Activated gamma-delta T cell treated with Interleukin-2 at 50 U/mL for 16 hours (primary cell): ENCODE measurements around the gene CEP78.

Experiments used
- DNase-seq: peaks from one replicate; pipeline ENCODE4 v3.0.0-alpha.2; 2020

CEP78 gene

GRCh38 chr9:78288214-78288892, 52.5 kb downstream of the CEP78 start:
- DNase-seq: no peak

- no peak for DNase-seq
These were observed 53.6 kb downstream of the CEP78 start for GRCh38 chr9:78289474-78289873.

DNA sequence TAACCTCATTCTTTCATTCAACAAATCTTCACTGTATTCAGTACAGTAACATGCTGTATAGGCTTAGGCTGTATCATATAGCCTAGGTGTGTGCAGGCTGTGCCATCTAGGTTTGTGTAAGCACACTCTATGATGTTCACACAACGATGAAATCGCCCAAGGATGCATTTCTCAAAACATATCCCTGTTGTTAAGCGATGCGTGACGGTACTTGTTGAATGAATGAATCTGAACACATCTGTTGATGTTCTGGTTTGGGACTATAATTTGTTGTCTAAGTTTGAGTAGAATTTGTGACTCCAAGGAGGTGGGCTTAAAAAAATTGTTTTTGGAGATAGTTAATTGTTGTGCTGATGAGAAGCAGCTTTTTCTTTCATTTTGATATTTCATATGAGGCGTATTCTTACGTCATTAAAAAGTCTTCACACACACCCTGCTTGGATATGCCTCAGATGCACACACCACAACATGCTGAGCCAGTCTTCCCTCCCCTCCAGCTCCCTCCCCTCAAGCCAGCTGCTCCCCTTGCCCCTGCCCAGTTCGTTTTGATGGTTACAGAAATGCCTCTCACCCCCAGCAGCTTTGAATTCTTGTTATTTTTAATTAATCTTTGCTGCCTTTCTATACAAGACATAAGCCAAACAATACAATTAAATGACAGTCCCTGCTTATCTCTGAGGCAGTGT, 55.5 kb downstream of the CEP78 start:
- DNase-seq: no peak

- DNase-seq: no peak
These were observed 56.2 kb downstream of the CEP78 start for GRCh38 chr9:78292026-78292425.

DNA sequence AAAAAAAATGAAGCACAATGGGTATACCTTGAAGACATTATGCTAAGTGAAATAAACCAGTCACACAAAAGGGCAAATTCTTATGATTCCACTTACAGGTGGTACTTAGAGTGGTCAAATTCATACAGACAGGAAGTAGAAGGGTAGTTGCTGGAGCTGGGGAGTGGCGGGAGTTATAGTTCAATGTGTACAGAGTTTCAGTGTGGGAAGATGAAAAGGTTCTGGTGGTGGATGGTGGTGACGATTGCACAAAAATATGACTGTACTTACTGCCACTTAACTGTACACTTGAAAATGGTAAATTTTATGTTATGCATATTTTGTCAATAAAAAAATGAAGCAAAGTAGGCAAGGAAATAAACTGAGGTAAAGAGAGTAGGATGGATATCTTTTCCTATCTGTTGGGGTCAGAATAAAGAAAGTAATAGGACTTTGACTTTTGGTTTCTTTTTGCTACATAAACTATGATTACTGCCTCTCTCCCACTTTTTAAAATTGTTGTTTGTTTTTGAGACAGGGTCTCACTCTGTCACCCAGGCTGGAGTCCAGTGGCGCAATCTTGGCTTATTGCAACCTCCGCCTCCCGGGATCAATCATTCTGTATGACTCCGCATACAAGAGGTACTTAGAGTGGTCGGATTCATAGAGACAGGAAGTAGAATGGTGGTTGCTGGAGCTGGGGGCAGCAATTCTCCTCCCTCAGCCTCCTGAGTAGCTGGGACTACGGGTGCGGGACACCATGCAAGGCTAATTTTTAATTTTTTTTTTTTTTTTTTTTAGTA, 57.0 kb downstream of the CEP78 start:
- DNase-seq: no peak

DNA sequence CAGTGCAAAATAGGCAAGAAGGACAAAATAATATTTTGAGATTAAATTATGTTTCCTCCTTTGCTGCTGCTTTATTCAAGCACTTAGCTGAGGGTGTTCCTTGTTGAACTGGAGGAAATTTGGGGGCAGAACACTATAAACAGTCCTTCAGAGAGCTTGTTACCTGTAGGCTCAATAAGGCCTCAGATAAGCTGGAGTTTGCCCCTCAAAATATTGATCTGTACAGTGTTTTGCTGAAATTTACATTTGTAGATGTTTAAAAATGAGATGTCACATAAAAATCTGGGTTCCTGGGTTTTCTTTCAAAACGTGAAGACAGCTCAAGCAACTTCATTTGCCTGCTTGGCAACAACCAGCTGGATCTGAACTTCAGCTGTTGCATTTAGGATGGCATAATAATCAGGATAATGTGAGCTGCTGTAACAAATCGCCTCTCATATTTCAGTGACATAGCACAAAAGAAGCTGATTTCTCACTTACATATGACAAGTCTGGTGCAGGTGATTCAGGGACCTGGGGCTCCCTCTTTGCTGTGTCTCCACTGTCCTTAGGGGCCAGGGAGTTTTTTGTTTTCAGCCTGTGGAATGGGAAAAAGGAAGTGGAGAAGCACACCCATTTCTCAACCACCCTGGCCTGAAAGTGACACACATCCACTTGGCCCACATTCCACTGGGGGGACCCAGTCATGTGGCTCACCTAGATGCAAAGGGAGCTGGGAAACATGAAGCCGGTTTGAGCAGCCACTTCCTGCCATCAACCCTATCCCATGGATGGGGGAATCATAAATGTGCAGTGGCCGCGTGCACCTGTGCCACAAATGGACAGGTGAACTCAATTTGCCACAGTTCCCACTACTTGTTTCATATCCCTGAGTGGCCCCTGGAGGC, 58.7 kb downstream of the CEP78 start:
- DNase-seq: no peak

DNA sequence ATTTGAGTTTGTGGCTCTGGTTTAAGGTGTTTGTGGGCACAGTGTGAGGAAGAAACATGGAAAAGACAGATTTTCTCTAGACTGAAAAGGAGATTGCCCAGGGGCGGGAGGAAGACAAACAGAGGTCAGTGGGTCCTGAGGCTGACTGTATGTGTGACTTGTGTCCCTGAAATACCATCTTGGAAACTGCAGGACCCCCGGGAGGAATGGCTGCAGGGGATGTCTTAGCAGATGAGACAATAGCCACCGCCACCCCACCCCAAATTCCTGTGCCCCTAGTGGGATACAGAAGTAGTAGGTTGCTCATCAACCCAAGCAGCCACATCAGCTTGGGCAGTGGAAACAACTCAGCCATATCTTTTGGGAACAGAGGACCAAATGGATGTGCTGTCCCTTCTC, 59.3 kb downstream of the CEP78 start:
- no peak for DNase-seq

- no peak for DNase-seq
These were observed 59.9 kb downstream of the CEP78 start for GRCh38 chr9:78295731-78296130.

DNA sequence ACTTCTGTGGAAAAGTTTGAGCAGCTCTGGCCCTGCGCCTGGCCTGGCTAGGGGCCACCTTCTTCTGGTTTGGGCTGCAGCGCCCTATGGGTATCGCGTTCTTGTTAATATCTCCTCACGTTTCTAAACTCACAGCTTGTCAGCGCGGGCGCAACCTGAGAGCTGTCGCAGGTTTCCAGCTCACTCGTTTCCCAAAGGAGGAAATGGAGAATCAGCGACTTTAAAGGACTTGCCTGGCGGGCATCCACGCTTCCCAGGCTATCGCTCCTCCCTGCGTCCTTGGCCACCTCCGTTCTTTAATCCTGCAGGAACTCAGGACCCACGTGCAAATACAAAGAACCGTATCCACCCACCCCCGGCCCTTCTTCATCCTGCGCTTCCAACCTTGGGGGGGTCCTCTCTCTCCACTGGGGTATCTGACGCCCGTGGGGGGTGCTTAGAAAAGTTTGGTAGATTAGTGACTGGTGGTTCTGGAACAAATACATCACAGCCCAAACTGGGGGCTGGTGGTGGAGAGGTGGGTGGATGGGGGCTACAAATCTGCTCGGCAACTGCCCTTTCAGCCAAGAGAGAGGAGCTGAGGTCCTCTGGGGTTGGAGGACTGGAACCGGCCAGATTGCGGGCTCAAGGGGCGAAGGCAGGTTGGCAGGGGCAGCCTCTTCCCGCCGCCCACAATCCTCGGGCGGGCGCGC, 60.5 kb downstream of the CEP78 start:
- no peak for DNase-seq

DNA sequence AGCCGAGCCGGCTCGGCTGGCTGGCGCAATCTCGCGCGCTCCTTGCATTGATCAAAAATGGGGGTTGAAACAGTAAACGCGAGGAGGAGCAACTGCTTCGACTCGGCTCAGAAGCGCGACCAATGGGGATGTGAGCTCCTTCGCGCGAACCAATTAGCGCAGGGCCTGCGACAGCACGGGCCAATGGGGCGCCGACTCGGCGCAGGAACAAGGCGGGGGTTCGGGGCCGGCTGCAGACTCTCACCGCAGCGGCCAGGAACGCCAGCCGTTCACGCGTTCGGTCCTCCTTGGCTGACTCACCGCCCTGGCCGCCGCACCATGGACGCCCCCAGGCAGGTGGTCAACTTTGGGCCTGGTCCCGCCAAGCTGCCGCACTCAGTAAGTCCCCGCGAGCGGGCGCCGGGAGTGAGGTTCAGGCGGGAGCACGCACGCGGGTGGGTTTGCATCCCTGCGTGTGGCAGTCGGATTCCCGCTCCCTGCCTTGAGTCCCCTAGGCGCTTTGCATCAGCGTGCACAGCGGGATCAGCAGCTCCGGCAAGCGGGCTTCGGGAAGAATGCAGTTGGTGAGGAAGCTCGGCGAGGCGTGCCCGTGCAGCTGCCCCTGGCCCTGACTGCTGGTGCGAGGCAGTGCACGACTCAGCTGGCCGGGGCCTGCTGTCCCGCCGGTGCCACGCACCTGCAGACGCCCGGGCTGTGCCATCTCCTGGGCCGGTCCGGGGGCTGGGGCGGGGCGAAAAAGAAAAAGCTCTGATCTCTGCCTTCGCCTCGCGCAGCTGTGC, 61.2 kb downstream of the CEP78 start, which contains the start of gene PSAT1:
TSS of gene PSAT1 (plus strand) at position 233 of the 779 bp plus-strand sequence. CDS start at position 319, 86 bp downstream.
- peak; percentile 74 for DNase-seq

- no peak for DNase-seq
These were observed 61.7 kb downstream of the CEP78 start for GRCh38 chr9:78297672-78297961.

- DNase-seq: no peak
These were observed 62.3 kb downstream of the CEP78 start for GRCh38 chr9:78298046-78298765.

- no peak for DNase-seq
These were observed 64.3 kb downstream of the CEP78 start for GRCh38 chr9:78300209-78300608.

- DNase-seq: no peak
These were observed 65.6 kb downstream of the CEP78 start for GRCh38 chr9:78301466-78301865.

GRCh38 chr9:78303377-78304062, 67.6 kb downstream of the CEP78 start:
- no peak for DNase-seq

DNA sequence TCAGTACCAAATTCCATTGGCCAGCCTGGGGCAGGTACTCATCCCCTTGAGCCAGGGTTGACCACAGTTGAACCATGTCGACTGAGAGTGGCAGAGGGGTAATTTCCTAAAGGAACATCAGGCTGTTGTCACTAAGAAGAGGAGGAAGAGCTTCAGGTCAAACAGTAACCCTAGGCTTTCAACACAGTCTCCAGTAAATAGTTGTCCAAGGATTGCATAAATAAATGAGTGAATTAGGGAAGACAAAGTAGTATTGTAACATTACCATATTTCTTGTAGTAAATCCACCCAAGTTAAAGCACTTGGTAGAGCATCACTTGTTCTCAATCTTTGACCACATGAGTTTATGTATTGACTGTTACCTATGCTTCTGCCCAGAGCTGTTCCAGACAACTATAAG, 68.5 kb downstream of the CEP78 start:
- DNase-seq: no peak

DNA sequence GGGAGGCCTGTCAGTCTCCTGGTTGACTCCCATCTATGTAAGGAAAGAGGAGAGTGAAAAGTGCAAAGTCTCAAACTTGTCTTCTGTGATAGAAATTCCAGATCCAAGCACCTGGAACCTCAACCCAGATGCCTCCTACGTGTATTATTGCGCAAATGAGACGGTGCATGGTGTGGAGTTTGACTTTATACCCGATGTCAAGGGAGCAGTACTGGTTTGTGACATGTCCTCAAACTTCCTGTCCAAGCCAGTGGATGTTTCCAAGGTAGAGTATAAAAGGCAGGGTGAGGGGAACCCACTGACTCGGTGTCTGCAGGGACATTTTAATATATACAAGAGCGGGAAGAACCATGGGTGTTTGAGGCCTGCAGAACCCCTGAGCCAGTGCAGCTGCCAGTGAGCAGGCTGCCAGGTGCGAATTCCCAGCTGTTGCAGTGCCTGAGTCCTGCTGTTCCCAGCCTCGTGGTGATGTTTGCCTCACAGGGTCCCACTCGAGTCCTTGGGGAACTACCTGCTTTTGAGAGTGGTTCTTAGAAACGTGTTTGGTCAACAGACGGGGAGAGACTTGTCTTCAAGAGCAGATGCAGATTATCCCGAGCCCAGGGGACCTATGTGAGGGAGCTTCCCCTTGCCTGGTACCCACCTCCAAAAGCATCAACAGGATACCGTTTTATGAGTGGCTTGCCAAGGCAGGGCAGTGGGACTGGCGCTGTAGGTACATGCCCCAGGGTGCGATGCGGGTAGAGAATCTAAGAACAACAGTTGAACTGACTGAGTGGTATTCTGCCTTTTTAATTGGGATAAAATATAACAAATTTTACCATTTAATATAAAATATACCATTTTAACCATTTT, 70.6 kb downstream of the CEP78 start:
- DNase-seq: no peak

DNA sequence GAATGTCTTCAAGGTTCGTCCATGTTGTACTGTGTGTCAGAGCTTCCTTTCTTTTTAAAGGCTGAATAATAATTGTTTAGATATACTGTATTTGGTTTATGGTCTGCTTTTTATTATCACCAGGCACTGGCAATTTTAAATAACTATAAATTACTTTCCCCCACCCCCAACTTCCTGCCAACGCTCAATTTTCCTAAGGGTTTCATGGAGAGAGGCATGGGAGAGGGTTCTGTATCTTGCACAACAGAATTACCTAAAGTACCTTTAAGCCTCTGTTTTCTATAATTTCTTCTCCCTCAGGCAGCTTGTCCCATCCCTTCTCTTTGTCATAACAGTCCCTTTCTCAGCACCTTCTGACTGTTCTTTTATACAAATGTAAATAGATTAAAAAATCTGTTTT, 71.5 kb downstream of the CEP78 start:
- no peak for DNase-seq

DNA sequence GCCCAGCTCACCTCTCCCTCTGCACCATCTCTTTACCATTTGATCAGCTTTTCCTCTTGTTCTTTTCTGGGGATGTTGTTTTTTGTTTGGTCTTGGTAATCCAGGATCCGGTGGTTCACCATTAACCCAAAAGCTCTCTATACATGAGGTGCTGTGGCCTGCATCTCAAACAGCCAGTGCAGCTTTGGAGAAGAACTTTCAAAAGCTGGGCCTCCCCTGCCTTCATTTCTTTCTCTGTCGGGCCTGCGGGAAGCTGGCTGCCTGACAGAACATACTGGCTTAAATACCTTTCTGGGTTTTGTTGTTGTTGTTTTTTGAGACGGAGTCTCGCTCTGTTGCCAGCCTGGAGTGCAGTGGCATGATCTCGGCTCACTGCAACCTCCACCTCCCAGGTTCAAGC, 73.2 kb downstream of the CEP78 start:
- no peak for DNase-seq
